ENCODE measurements around the gene SCGB1C1.
"Not testable (repeated sequence)": the region's sequence is repeated elsewhere in the genome, so short reads cannot be mapped to it uniquely, and the experiment has no call there.

SCGB1C1 gene

GRCh38 chr11:218815-219593 lies 26.1 kb downstream of the SCGB1C1 start:
- Histone ChIP-seq H3K79me2 (ENCODE audit: control insufficient read depth, insufficient read depth, low read length, poor library complexity) (no peaks in the 10 kb centered on the region), H2BK12ac (ENCODE audit: low read length) (no peak overlapping the region), H4K8ac (ENCODE audit: low read depth, low read length) (no peak overlapping the region), H3K9ac (ENCODE audit: low read length) (no peak overlapping the region), H2BK120ac (ENCODE audit: insufficient read depth, low read length, poor library complexity) (no peak overlapping the region), H3K27ac (ENCODE audit: low read depth, low read length) (no peak overlapping the region), H2BK5ac (ENCODE audit: low read depth, low read length, poor library complexity) (no peak overlapping the region), H3K79me1 (ENCODE audit: low read length) (no peaks in the 10 kb centered on the region), H3K18ac (ENCODE audit: low read length) (no peak overlapping the region), H2AK5ac (ENCODE audit: low read length) (no peak overlapping the region), H3K36me3 (ENCODE audit: control insufficient read depth in 1 of 2, insufficient read depth in 2 of 2, low read length in 2 of 2) (peaks cover 26 to 42% of the 10 kb centered on the region in 2 experiments), H3K4me1 (ENCODE audit: control insufficient read depth in 1 of 2, insufficient read depth in 2 of 2, low read length in 2 of 2) (no peaks in the 10 kb centered on the region), H3K23ac (ENCODE audit: low read length) (no peak overlapping the region), H3K9me3 (ENCODE audit: insufficient read depth, low read depth, low read length) (no peaks in the 10 kb centered on the region), H3K14ac (ENCODE audit: low read length) (no peak overlapping the region), H3K27me3 (ENCODE audit: insufficient read depth, low read length) (no peaks in the 10 kb centered on the region), H3K4me3 (ENCODE audit: low read depth, low read length) (no peak overlapping the region), H4K91ac (ENCODE audit: low read depth, low read length) (no peak overlapping the region), H2AFZ (ENCODE audit: insufficient read depth, low read length, poor library complexity) (no peak overlapping the region), H4K12ac (ENCODE audit: low read depth, low read length) (no peak overlapping the region), H3K4ac (ENCODE audit: low read depth, low read length) (no peak overlapping the region), H3K4me2 (ENCODE audit: low read length) (no peak overlapping the region)
- DNase-seq: no peak
- whole genome bisulfite sequencing (ENCODE audit: extremely low coverage, insufficient coverage, insufficient read length): no CpG with 5 or more reads among the region's 29 CpGs

GRCh38 chr11:220641-221215 lies 27.9 kb downstream of the SCGB1C1 start:
- H3K4me2 ChIP-seq (ENCODE audit: low read length); H2AK5ac ChIP-seq (ENCODE audit: low read length); H3K4me1 ChIP-seq (ENCODE audit: control insufficient read depth in 1 of 2, insufficient read depth in 2 of 2, low read length in 2 of 2); H2BK120ac ChIP-seq (ENCODE audit: insufficient read depth, low read length, poor library complexity); DNase-seq; H2BK12ac ChIP-seq (ENCODE audit: low read length); H3K9ac ChIP-seq (ENCODE audit: low read length); H3K27me3 ChIP-seq (ENCODE audit: insufficient read depth, low read length); H4K8ac ChIP-seq (ENCODE audit: low read depth, low read length); H3K4ac ChIP-seq (ENCODE audit: low read depth, low read length); H4K12ac ChIP-seq (ENCODE audit: low read depth, low read length); H3K79me2 ChIP-seq (ENCODE audit: control insufficient read depth, insufficient read depth, low read length, poor library complexity); H3K23ac ChIP-seq (ENCODE audit: low read length); H3K9me3 ChIP-seq (ENCODE audit: insufficient read depth, low read depth, low read length); H3K27ac ChIP-seq (ENCODE audit: low read depth, low read length); H3K14ac ChIP-seq (ENCODE audit: low read length); H2AFZ ChIP-seq (ENCODE audit: insufficient read depth, low read length, poor library complexity); H3K4me3 ChIP-seq (ENCODE audit: low read depth, low read length); H2BK5ac ChIP-seq (ENCODE audit: low read depth, low read length, poor library complexity); H4K91ac ChIP-seq (ENCODE audit: low read depth, low read length); H3K18ac ChIP-seq (ENCODE audit: low read length); H3K79me1 ChIP-seq (ENCODE audit: low read length): not testable (repeated sequence)
- peaks cover 14 to 26% of the 10 kb centered on the region in 2 experiments for H3K36me3 ChIP-seq (ENCODE audit: control insufficient read depth in 1 of 2, insufficient read depth in 2 of 2, low read length in 2 of 2)
- WGBS (ENCODE audit: extremely low coverage, insufficient coverage, insufficient read length): no CpG with 5 or more reads among the region's 3 CpGs

GRCh38 chr11:221539-221938 lies 28.7 kb downstream of the SCGB1C1 start:
- Histone ChIP-seq H4K8ac (ENCODE audit: low read depth, low read length) (no peak overlapping the region), H4K91ac (ENCODE audit: low read depth, low read length) (no peak overlapping the region), H3K36me3 (ENCODE audit: control insufficient read depth in 1 of 2, insufficient read depth in 2 of 2, low read length in 2 of 2) (peaks cover 10 to 19% of the 10 kb centered on the region in 2 experiments), H3K4me3 (ENCODE audit: low read depth, low read length) (no peak overlapping the region), H2BK5ac (ENCODE audit: low read depth, low read length, poor library complexity) (no peak overlapping the region), H3K14ac (ENCODE audit: low read length) (no peak overlapping the region), H3K27ac (ENCODE audit: low read depth, low read length) (no peak overlapping the region), H2AFZ (ENCODE audit: insufficient read depth, low read length, poor library complexity) (no peak overlapping the region), H3K4me2 (ENCODE audit: low read length) (no peak overlapping the region), H3K4me1 (ENCODE audit: control insufficient read depth in 1 of 2, insufficient read depth in 2 of 2, low read length in 2 of 2) (no peaks in the 10 kb centered on the region), H3K18ac (ENCODE audit: low read length) (no peak overlapping the region), H3K9ac (ENCODE audit: low read length) (no peak overlapping the region), H2AK5ac (ENCODE audit: low read length) (no peak overlapping the region), H2BK120ac (ENCODE audit: insufficient read depth, low read length, poor library complexity) (no peak overlapping the region), H3K79me2 (ENCODE audit: control insufficient read depth, insufficient read depth, low read length, poor library complexity) (no peaks in the 10 kb centered on the region), H3K23ac (ENCODE audit: low read length) (no peak overlapping the region), H3K9me3 (ENCODE audit: insufficient read depth, low read depth, low read length) (no peaks in the 10 kb centered on the region), H3K79me1 (ENCODE audit: low read length) (no peaks in the 10 kb centered on the region), H4K12ac (ENCODE audit: low read depth, low read length) (no peak overlapping the region), H2BK12ac (ENCODE audit: low read length) (no peak overlapping the region), H3K4ac (ENCODE audit: low read depth, low read length) (no peak overlapping the region), H3K27me3 (ENCODE audit: insufficient read depth, low read length) (no peaks in the 10 kb centered on the region)
- WGBS (ENCODE audit: extremely low coverage, insufficient coverage, insufficient read length): no CpG with 5 or more reads among the region's 7 CpGs
- DNase-seq: no peak

GRCh38 chr11:221998-222789 lies 29.3 kb downstream of the SCGB1C1 start:
- Histone ChIP-seq H2BK12ac (ENCODE audit: low read length) (no peak overlapping the region), H4K91ac (ENCODE audit: low read depth, low read length) (no peak overlapping the region), H3K9me3 (ENCODE audit: insufficient read depth, low read depth, low read length) (no peaks in the 10 kb centered on the region), H3K27ac (ENCODE audit: low read depth, low read length) (no peak overlapping the region), H3K14ac (ENCODE audit: low read length) (no peak overlapping the region), H3K18ac (ENCODE audit: low read length) (no peak overlapping the region), H2BK5ac (ENCODE audit: low read depth, low read length, poor library complexity) (no peak overlapping the region), H3K36me3 (ENCODE audit: control insufficient read depth in 1 of 2, insufficient read depth in 2 of 2, low read length in 2 of 2) (peaks cover 8 to 17% of the 10 kb centered on the region in 2 experiments), H4K12ac (ENCODE audit: low read depth, low read length) (no peak overlapping the region), H2AK5ac (ENCODE audit: low read length) (no peak overlapping the region), H3K27me3 (ENCODE audit: insufficient read depth, low read length) (no peaks in the 10 kb centered on the region), H3K4ac (ENCODE audit: low read depth, low read length) (no peak overlapping the region), H4K8ac (ENCODE audit: low read depth, low read length) (no peak overlapping the region), H3K23ac (ENCODE audit: low read length) (no peak overlapping the region), H3K9ac (ENCODE audit: low read length) (no peak overlapping the region), H2AFZ (ENCODE audit: insufficient read depth, low read length, poor library complexity) (no peak overlapping the region), H3K4me3 (ENCODE audit: low read depth, low read length) (no peak overlapping the region), H3K4me2 (ENCODE audit: low read length) (no peak overlapping the region), H3K79me2 (ENCODE audit: control insufficient read depth, insufficient read depth, low read length, poor library complexity) (no peaks in the 10 kb centered on the region), H3K4me1 (ENCODE audit: control insufficient read depth in 1 of 2, insufficient read depth in 2 of 2, low read length in 2 of 2) (no peaks in the 10 kb centered on the region), H3K79me1 (ENCODE audit: low read length) (no peaks in the 10 kb centered on the region), H2BK120ac (ENCODE audit: insufficient read depth, low read length, poor library complexity) (no peak overlapping the region)
- no CpG with 5 or more reads among the region's 14 CpGs for WGBS (ENCODE audit: extremely low coverage, insufficient coverage, insufficient read length)
- DNase-seq: no peak
